ENCODE results near the gene PSTPIP1.

PSTPIP1 gene

DNA sequence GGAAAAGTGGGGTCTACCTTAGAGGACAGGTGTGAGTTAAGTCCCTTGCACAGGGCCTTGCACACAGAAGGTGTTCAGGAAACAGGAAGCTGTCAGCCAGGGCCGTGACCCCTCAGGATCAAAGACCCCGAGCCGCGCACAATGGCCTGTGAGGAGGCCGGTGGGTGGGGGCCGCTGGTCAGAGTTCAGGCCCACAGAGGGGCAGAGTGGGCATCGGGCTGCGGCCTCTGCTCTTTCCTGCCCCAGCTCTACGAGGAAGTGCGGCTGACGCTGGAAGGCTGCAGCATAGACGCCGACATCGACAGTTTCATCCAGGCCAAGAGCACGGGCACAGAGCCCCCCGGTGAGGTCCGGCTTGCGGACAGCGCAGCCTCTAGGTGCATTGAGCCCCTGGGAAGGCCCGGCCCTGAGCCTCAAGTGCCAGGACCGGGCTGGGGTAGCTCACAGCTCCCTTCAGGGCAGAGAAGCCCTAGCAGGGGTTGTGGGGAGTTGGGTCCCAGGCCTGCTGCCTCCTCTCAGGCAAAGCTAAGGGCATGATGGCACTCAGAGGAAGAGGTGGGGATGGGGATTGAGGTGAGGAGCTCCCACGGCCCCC is 37.2 kb downstream of the PSTPIP1 start:
- ATAC-seq: no peak

GRCh38 chr15:77032647-77033416 is 37.9 kb downstream of the PSTPIP1 start:
- ATAC-seq: no peak

DNA sequence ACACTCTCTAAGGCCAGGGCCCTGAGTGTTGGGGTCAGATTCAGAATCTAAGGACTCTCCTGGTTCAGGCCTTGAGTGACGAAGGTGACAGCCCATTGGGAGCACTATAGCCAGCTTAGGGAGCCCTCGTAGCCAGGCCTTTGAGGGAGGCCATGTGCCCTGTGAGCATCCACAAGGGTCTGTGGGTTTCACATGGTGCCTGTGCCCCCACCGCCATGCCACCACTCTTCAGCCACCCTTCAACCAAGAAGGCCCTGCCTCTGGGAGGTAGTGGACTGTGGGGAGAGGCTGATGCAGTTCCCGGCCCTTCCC is 38.4 kb downstream of the PSTPIP1 start:
- no peak for ATAC-seq

DNA sequence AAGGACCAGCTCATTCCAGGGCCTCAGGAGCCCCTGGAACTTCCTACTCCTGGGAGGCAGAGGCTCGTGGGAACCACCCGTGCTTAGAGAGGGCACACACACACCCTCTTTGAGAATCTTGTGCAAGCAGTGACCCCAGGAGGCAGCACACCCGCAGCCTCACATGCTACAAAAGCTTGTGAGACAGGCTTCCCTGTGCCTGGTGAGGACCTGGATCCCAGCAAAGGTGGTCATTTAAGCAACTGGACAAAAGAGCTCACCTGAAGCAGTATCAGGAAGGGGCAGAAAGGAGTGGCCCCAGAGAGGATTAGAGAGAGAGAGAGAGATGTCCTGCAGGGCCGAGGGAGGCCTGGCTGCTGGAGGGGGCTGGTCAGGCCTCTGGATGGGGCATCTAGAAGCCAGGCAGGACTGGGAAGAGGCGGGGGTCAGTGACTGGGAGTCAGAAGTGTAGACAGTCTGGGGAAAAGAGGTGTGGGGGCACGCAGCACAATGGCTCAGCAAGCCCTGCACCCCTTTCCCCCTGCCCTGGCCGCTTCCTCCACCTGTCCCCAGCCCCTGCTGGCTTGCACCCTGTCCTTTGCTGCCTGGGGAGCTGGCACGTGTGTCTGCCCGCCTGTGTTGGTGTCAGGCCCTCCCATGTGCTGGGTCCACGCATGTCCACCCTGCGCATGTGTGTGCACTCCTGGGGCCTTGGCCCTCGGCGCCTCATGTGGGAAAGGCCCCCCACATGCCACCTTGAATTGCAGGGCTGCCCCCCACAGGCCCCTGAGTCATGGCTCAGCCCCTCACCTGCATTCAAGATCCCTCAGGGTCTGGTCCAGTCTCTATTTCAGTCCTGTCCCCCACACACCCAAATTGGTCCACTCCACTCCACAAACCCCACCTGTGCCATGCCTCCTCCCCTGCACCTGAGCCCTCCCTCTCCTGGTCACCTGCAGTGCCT is 39.1 kb downstream of the PSTPIP1 start:
- no peak for ATAC-seq

- ATAC-seq: peak; percentile 21 to 25
Measured at GRCh38 chr15:77034695-77035489, 40.0 kb downstream of the PSTPIP1 start.

DNA sequence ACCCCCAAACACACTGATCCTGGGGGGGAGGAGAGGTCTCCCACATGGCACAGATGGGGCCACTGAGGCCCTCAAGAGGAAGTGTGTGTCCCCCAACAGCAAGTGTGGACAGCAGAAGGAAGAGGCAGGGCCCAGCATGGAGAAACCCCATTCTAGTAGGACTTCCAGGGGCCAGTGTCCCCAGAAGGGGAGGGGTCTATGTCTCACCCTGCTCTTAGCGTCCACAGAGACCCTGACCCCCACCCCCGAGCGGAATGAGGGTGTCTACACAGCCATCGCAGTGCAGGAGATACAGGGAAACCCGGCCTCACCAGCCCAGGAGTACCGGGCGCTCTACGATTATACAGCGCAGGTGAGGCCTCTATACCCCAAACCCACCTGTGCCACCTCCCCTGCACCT is 40.7 kb downstream of the PSTPIP1 start:
- no peak for ATAC-seq

DNA sequence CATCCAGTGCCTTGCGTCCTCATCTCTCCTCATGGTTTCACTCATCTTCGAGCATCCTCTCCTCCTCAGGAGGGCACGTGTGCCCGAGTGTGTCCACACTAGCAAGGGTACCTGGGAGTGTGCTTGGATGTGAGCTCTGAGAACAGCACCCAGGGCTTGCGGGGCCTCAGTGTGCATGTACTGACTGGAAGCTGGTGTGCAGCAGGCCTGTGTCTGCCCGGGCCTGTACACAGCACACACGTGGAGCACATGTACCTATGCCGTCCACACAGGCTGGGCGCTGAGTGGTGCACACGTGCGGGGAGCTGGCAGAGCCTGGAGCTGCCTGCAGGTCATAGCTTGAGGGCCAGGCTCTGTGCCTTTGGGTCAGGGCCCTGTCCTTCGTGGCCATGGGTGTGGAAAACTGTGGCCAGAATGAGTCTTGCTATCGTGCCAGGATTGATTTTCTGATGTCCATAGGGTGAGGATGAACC is 41.1 kb downstream of the PSTPIP1 start:
- ATAC-seq: no peak

GRCh38 chr15:77036537-77037387 is 41.8 kb downstream of the PSTPIP1 start:
- ATAC-seq: no peak

GRCh38 chr15:77037388-77038209 is 42.7 kb downstream of the PSTPIP1 start:
- ATAC-seq: no peak

GRCh38 chr15:77038312-77039216 is 43.6 kb downstream of the PSTPIP1 start:
- ATAC-seq: no peak

- no peak for ATAC-seq
Measured at GRCh38 chr15:77039217-77039533, 44.2 kb downstream of the PSTPIP1 start.

DNA sequence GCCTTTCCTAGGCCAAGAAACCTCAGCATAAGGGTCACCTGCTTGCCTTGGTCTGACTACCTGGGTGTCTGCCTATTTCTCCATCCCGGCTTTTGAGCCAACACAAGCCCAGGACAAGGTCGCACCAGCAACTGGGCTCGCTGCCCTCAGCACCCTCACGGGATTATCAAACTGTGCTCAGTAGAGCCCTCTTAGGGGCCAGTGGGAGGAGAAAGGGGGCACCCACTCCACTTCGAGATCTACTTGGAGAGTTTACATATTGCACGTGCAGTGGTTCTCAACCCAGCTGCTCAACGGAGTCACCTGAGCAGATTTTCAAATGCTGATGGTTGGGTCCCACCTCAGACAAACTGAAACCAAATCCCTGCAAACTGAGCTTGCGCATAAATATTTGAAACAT is 44.9 kb downstream of the PSTPIP1 start:
- no peak for ATAC-seq

DNA sequence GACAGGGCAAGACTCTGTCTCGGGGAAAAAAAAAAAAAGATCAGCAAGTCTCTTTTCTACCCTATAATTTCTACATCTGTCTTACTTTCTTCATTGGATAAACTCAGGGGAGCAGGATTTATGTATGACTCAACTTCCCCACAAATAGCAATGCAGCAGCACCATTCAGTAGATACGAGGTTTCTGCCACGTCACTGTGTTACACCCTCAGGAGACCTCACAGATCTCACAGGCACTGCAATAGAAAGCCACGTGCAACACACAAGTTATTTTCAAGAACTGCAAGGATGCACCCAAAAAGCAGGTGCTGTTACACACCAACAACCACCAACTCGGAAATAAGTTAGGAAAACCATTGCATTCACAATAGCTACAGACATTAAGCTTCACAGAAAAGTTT is 45.7 kb downstream of the PSTPIP1 start:
- ATAC-seq: no peak

DNA sequence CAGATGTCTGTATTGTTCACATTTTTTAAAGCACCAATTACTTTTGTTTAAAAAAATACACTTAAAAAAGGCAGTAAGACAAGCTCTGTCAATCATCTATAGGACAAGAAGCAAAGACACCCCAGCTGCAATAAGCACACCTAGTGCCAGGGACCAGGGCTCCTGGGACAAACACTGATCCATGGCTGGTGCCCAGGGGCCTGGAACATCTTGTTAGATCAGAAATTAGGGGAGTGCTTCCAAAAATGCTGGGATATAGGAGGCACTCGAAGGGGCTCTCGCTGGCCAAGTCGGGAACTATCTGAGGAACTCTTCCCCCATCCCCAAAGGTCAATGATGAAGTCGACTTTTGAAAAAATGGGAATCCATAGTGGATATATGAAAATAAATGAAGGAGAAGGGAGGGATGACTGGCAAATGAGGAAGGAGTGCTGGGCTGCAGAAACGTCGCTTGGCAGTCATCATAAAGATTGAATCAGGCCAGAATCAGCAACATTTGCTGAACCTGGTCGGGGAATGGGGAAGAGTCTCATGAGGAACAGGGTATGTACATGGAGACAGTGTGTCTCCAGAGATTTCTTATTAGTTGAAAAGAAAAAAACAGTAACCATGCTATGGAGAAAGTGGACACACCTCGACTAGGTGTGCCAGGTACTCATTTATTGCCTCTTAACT is 47.5 kb downstream of the PSTPIP1 start:
- ATAC-seq: no peak

GRCh38 chr15:77042955-77043920 is 48.3 kb downstream of the PSTPIP1 start:
- no peak for ATAC-seq

DNA sequence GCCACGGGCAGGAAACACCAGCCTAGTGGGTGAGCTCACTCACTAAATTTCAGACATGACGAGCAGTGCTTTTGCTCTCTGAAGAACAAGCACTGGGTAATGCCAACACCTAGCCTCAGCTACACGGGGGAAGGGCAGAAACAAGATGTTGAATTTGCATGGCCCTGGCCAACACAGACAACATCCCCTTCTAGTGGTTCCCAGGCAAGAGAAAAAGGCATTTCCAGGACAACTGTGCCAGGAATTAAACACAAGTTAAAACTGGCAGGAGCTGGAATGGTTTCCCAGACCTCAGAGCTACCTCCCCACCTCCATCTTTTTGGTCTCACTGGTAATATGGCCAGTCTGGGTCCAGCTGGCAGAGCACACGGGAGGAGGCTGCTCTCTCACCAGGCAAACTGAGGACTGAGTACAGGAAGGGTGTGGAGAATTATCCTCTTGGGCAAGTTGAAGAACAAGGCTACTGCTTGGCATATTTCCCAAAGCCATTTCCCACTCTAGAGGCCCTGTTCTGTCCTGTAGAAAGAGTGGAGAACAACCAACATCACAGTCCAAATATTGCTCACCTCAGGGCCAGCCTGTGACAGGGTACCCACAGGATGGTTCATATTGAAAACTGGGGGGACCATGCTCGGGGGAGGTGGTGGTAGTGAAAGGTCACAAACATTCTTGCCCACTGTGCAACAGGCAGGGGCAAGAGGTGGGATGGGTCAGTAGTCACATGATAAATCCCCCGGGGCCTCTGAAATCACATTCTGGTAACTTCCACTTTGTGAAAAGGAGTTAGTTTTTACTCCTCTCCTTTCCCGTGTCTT is 49.5 kb downstream of the PSTPIP1 start:
- ATAC-seq: no peak

- no peak for ATAC-seq
Measured at GRCh38 chr15:77045985-77046384, 51.1 kb downstream of the PSTPIP1 start.

All from activated CD4-positive, CD25-positive, alpha-beta regulatory T cell treated with anti-CD3 and anti-CD28 coated beads, Interleukin-2, amount 50 U/mL, for 24 hours (primary cell).